HepG2 (cell line): ENCODE measurements around the gene SETD1A. TPM values are rescaled to one million over a fixed set of nuclear protein-coding genes. Genes with fewer than 3 reads are reported as not detected.
A peak's percentile ranks its signal among the peaks of the same experiment; 100 is the strongest.

Experiments used
- ADNP ChIP-seq: sonication (generic); formaldehyde crosslinking; IDR thresholded peaks from 2 replicates; pipeline ENCODE4 v1.4.0; 2020; ENCODE audit warnings: missing genetic modification reagents
- AHR ChIP-seq: IDR thresholded peaks from 2 replicates; pipeline ENCODE4 v1.6.1; 2018; ENCODE audit warnings: missing genetic modification reagents, missing compliant biosample characterization
- FOSL1 ChIP-seq: sonication (generic); formaldehyde crosslinking; IDR thresholded peaks from 2 replicates; pipeline ENCODE4 v1.9.0; 2021; ENCODE audit warnings: missing genetic modification reagents, borderline replicate concordance
- FOXC1 ChIP-seq: sonication (generic); formaldehyde crosslinking; IDR thresholded peaks from 2 replicates; pipeline ENCODE4 v1.8.0; 2022; ENCODE audit warnings: mild to moderate bottlenecking, missing genetic modification reagents, borderline replicate concordance
- NCOR1 ChIP-seq: fragments of 200-600 bp; sonication (generic); IDR thresholded peaks from 2 replicates; pipeline ENCODE4 v1.7.0; 2017; ENCODE audit warnings: antibody characterized with exemption, low read length, borderline replicate concordance
- RARG ChIP-seq: sonication (generic); formaldehyde crosslinking; IDR thresholded peaks from 2 replicates; pipeline ENCODE4 v1.4.0; 2020; ENCODE audit warnings: low read depth, mild to moderate bottlenecking, missing genetic modification reagents
- TCF7 ChIP-seq: sonication (generic); IDR thresholded peaks from 2 replicates; pipeline ENCODE4 v1.6.1; 2016; ENCODE audit warnings: antibody characterized with exemption, low read depth
- ZNF552 ChIP-seq: sonication (generic); formaldehyde crosslinking; IDR thresholded peaks from 2 replicates; pipeline ENCODE4 v1.9.0; 2022; ENCODE audit warnings: missing genetic modification reagents, mild to moderate bottlenecking, borderline replicate concordance
- ZNF660 ChIP-seq: sonication (generic); formaldehyde crosslinking; IDR thresholded peaks from 2 replicates; pipeline ENCODE4 v1.5.1; 2020; ENCODE audit warnings: mild to moderate bottlenecking, low read depth, missing genetic modification reagents, borderline replicate concordance
- ZNF703 ChIP-seq: sonication (generic); formaldehyde crosslinking; IDR thresholded peaks from 2 replicates; pipeline ENCODE4 v1.5.1; 2020; ENCODE audit warnings: missing genetic modification reagents, mild to moderate bottlenecking, moderate library complexity, borderline replicate concordance
- ZNF761 ChIP-seq: sonication (generic); formaldehyde crosslinking; conservative IDR thresholded peaks from 2 replicates; pipeline ENCODE4 v1.4.0; 2020; ENCODE audit warnings: mild to moderate bottlenecking, missing genetic modification reagents
- ZNF773 ChIP-seq: sonication (generic); formaldehyde crosslinking; IDR thresholded peaks from 2 replicates; pipeline ENCODE4 v1.4.0; 2020; ENCODE audit warnings: missing genetic modification reagents, borderline replicate concordance
- ZNF782 ChIP-seq: sonication (generic); formaldehyde crosslinking; IDR thresholded peaks from 2 replicates; pipeline ENCODE4 v1.4.0; 2020; ENCODE audit warnings: missing genetic modification reagents, mild to moderate bottlenecking, borderline replicate concordance
- ZNF839 ChIP-seq: sonication (generic); formaldehyde crosslinking; IDR thresholded peaks from 2 replicates; pipeline ENCODE4 v1.4.0; 2020; ENCODE audit warnings: missing genetic modification reagents, mild to moderate bottlenecking, borderline replicate concordance
- polyA plus RNA-seq, 8 experiments: library from polyadenylated mRNA; depleted of rRNA in 3 of 8; stranded (reverse) in 7 of 8; unstranded in 1 of 8; fragments of >200 nt; fragmentation: Illumina TruSeq in 4 of 8; extraction: Trizol in 4 of 8; gene quantifications; 2 replicates each; pipeline versions ENCODE4 v1.2.1 to v1.2.3, GENCODE V29; 2011 to 2016; ENCODE audit warnings: low read depth in 4 of 8, missing spikeins in 1 of 8, mixed read lengths in 1 of 8; ENCODE audit not compliant: insufficient read depth in 1 of 8
- total RNA-seq, 5 experiments: library from RNA; depleted of rRNA; stranded (reverse); fragments of >200 nt; fragmentation: Illumina TruSeq; extraction: Trizol; gene quantifications; 2 replicates each; pipeline ENCODE4 v1.2.3, GENCODE V29; 2016; ENCODE audit warnings: low read depth in 1 of 5
- TF ChIP-seq, protein P1 (sequence below): sonication (generic); formaldehyde crosslinking; IDR thresholded peaks from 2 replicates; pipeline ENCODE4 v1.5.0; 2020; ENCODE audit warnings: mild to moderate bottlenecking, missing genetic modification reagents, borderline replicate concordance
- TF ChIP-seq, protein P2 (sequence below): sonication (generic); formaldehyde crosslinking; IDR thresholded peaks from 2 replicates; pipeline ENCODE4 v1.8.0; 2022; ENCODE audit warnings: missing genetic modification reagents, low read depth, mild to moderate bottlenecking, borderline replicate concordance
- TF ChIP-seq, protein P3 (sequence below): sonication (generic); formaldehyde crosslinking; IDR thresholded peaks from 2 replicates; pipeline ENCODE4 v1.9.0; 2021; ENCODE audit warnings: missing genetic modification reagents, borderline replicate concordance
- TF ChIP-seq, protein P4 (sequence below): sonication (generic); formaldehyde crosslinking; IDR thresholded peaks from 2 replicates; pipeline ENCODE4 v1.4.0; 2020; ENCODE audit warnings: missing genetic modification reagents

Gene SETD1A
- total and polyA plus RNA-seq, 2 of the 13 experiments (the other 11 are each of a cell fraction or from before 2014, with no cell fraction given) = 3.8 to 5.6 TPM

DNA sequence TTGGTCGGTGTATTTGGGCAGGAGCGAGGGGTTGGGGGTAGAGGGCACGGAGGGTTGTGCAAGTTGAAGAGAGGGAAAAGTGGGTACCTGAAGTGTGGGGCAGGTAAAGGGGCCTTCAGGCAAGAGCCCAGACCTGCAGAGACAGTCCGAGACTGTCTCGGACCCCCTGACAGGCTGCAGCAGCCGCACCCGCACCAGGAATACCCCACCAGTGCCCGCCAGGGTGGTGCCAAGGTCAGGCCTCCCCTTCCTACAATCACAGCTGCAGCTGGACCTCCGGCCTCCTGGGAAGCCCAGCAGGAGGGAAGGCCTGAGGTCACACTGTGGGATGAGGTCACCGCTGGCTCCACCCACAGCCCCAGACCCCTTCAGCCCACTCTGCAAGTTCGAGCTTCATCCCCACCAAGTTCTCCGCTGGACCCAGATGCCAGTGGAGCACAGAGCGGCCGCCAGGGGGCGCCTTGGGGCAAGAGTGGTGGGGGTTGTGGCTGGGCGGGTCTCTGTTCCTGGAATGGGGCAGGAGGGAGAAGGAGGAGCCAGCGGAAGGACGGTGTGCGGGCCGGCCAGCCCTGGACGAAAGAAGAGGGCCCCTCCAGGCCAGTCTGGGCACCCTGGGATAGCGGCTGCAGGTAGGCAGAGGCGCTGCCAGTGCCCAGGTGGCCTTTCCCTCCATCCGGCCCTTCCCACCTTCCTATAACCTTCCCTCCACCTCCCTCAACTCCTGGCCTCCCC lies 27.3 kb downstream of the SETD1A start, which contains the start of gene HSD3B7 (continued):
- TF ChIP-seq, protein P1, sequence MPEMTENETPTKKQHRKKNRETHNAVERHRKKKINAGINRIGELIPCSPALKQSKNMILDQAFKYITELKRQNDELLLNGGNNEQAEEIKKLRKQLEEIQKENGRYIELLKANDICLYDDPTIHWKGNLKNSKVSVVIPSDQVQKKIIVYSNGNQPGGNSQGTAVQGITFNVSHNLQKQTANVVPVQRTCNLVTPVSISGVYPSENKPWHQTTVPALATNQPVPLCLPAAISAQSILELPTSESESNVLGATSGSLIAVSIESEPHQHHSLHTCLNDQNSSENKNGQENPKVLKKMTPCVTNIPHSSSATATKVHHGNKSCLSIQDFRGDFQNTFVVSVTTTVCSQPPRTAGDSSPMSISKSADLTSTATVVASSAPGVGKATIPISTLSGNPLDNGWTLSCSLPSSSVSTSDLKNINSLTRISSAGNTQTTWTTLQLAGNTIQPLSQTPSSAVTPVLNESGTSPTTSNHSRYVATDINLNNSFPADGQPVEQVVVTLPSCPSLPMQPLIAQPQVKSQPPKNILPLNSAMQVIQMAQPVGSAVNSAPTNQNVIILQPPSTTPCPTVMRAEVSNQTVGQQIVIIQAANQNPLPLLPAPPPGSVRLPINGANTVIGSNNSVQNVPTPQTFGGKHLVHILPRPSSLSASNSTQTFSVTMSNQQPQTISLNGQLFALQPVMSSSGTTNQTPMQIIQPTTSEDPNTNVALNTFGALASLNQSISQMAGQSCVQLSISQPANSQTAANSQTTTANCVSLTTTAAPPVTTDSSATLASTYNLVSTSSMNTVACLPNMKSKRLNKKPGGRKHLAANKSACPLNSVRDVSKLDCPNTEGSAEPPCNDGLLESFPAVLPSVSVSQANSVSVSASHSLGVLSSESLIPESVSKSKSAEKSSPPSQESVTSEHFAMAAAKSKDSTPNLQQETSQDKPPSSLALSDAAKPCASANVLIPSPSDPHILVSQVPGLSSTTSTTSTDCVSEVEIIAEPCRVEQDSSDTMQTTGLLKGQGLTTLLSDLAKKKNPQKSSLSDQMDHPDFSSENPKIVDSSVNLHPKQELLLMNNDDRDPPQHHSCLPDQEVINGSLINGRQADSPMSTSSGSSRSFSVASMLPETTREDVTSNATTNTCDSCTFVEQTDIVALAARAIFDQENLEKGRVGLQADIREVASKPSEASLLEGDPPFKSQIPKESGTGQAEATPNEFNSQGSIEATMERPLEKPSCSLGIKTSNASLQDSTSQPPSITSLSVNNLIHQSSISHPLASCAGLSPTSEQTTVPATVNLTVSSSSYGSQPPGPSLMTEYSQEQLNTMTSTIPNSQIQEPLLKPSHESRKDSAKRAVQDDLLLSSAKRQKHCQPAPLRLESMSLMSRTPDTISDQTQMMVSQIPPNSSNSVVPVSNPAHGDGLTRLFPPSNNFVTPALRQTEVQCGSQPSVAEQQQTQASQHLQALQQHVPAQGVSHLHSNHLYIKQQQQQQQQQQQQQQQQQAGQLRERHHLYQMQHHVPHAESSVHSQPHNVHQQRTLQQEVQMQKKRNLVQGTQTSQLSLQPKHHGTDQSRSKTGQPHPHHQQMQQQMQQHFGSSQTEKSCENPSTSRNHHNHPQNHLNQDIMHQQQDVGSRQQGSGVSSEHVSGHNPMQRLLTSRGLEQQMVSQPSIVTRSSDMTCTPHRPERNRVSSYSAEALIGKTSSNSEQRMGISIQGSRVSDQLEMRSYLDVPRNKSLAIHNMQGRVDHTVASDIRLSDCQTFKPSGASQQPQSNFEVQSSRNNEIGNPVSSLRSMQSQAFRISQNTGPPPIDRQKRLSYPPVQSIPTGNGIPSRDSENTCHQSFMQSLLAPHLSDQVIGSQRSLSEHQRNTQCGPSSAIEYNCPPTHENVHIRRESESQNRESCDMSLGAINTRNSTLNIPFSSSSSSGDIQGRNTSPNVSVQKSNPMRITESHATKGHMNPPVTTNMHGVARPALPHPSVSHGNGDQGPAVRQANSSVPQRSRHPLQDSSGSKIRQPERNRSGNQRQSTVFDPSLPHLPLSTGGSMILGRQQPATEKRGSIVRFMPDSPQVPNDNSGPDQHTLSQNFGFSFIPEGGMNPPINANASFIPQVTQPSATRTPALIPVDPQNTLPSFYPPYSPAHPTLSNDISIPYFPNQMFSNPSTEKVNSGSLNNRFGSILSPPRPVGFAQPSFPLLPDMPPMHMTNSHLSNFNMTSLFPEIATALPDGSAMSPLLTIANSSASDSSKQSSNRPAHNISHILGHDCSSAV (CRISPR knock-in tag) = no peak
- TF ChIP-seq TCF7 (no peak), ZNF552 (CRISPR knock-in tag) (peak; percentile 24; the same call in 1 of the 2 replicates), ZNF660 (CRISPR knock-in tag) (no peak), RARG (CRISPR knock-in tag) (no peak), ZNF773 (no peak), ZNF703 (CRISPR knock-in tag) (no peak), FOXC1 (CRISPR knock-in tag) (no peak), ZNF839 (CRISPR knock-in tag) (no peak), AHR (CRISPR knock-in tag) (no peak; the same call in 1 of the 2 replicates), ADNP (no peak), ZNF761 (CRISPR knock-in tag) (no peak), FOSL1 (no peak), NCOR1 (no peak), ZNF782 (no peak)
- TF ChIP-seq, protein P2, sequence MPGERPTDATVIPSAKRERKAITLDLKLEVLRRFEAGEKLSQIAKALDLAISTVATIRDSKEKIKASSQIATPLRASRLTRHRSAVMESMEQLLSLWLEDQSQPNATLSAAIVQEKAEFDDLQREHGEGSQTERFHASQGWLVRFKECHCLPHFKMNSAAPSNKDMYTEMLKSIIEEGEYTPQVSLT (CRISPR knock-in tag) = no peak
- TF ChIP-seq, protein P3, sequence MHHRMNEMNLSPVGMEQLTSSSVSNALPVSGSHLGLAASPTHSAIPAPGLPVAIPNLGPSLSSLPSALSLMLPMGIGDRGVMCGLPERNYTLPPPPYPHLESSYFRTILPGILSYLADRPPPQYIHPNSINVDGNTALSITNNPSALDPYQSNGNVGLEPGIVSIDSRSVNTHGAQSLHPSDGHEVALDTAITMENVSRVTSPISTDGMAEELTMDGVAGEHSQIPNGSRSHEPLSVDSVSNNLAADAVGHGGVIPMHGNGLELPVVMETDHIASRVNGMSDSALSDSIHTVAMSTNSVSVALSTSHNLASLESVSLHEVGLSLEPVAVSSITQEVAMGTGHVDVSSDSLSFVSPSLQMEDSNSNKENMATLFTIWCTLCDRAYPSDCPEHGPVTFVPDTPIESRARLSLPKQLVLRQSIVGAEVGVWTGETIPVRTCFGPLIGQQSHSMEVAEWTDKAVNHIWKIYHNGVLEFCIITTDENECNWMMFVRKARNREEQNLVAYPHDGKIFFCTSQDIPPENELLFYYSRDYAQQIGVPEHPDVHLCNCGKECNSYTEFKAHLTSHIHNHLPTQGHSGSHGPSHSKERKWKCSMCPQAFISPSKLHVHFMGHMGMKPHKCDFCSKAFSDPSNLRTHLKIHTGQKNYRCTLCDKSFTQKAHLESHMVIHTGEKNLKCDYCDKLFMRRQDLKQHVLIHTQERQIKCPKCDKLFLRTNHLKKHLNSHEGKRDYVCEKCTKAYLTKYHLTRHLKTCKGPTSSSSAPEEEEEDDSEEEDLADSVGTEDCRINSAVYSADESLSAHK (CRISPR knock-in tag) = no peak
- TF ChIP-seq, protein P4, sequence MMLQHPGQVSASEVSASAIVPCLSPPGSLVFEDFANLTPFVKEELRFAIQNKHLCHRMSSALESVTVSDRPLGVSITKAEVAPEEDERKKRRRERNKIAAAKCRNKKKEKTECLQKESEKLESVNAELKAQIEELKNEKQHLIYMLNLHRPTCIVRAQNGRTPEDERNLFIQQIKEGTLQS (CRISPR knock-in tag) = no peak
